GM23338 (cell line): ENCODE results near the gene OR4D2. TPM values are rescaled to one million over a fixed set of nuclear protein-coding genes. Genes with fewer than 3 reads are reported as not detected.

Experiments used
- ATAC-seq: fragments of 200-7000 bp; cut with Tn5 transposase; 3 replicates; pipeline ENCODE4 v1.9.1; 2020
- DNase-seq: peaks from one replicate; pipeline ENCODE4 v3.0.0-alpha.2; 2015; ENCODE audit warnings: low spot score
- H2AFZ ChIP-seq: fragments of 200-600 bp; sonication (generic); 2 replicates; pipeline ENCODE4 v1.8.0; 2016; ENCODE audit warnings: antibody characterized with exemption, mild to moderate bottlenecking, moderate library complexity
- H3F3A ChIP-seq: fragments of 200-600 bp; sonication (generic); replicated peaks from 2 replicates; pipeline ENCODE4 v1.8.0; 2017; ENCODE audit warnings: antibody characterized with exemption, mixed run types, low read depth
- H3K27ac ChIP-seq: fragments of 200-600 bp; sonication (generic); 2 replicates; pipeline ENCODE4 v1.6.1; 2016; ENCODE audit warnings: low read depth
- H3K27me3 ChIP-seq: fragments of 200-600 bp; sonication (generic); 2 replicates; pipeline ENCODE4 v1.8.0; 2016; ENCODE audit warnings: mild to moderate bottlenecking, mixed run types, moderate library complexity; ENCODE audit not compliant: insufficient read depth
- H3K36me3 ChIP-seq: fragments of 200-600 bp; sonication (generic); 2 replicates; pipeline ENCODE4 v1.8.0; 2016; ENCODE audit warnings: mild to moderate bottlenecking; ENCODE audit not compliant: insufficient read depth
- H3K4me1 ChIP-seq: fragments of 200-600 bp; sonication (generic); 2 replicates; pipeline ENCODE4 v1.8.0; 2016; ENCODE audit warnings: mild to moderate bottlenecking, moderate library complexity; ENCODE audit not compliant: insufficient read depth
- H3K4me2 ChIP-seq: fragments of 200-600 bp; sonication (generic); 2 replicates; pipeline ENCODE4 v1.7.1; 2017; ENCODE audit warnings: mixed run types
- H3K4me3 ChIP-seq: fragments of 200-600 bp; sonication (generic); 2 replicates; pipeline ENCODE4 v1.6.1; 2016; ENCODE audit warnings: mixed run types
- H3K79me2 ChIP-seq: fragments of 200-600 bp; sonication (generic); replicated peaks from 2 replicates; pipeline ENCODE4 v1.8.0; 2017; ENCODE audit warnings: mild to moderate bottlenecking; ENCODE audit not compliant: insufficient read depth
- H3K9me2 ChIP-seq: fragments of 200-600 bp; sonication (generic); 2 replicates; pipeline ENCODE4 v1.8.0; 2017; ENCODE audit not compliant: insufficient read depth
- H4K20me1 ChIP-seq: fragments of 200-600 bp; sonication (generic); replicated peaks from 2 replicates; pipeline ENCODE4 v1.8.0; 2017; ENCODE audit warnings: mild to moderate bottlenecking; ENCODE audit not compliant: insufficient read depth
- H3K27ac Mint-ChIP-seq: 2 replicates; pipeline ENCODE4 v1.8.0; 2020; ENCODE audit warnings: inconsistent platforms, mild to moderate bottlenecking, moderate library complexity, mixed read lengths
- H3K27me3 Mint-ChIP-seq: 3 replicates; pipeline ENCODE4 v1.8.0; 2022; ENCODE audit warnings: low read depth, mild to moderate bottlenecking, moderate library complexity, mixed read lengths, inconsistent platforms; ENCODE audit not compliant: insufficient read depth, poor library complexity
- H3K36me3 Mint-ChIP-seq: 3 replicates; pipeline ENCODE4 v1.8.0; 2021; ENCODE audit warnings: low read depth, mild to moderate bottlenecking, inconsistent platforms, moderate library complexity, mixed read lengths
- H3K4me1 Mint-ChIP-seq: 3 replicates; pipeline ENCODE4 v1.8.0; 2020; ENCODE audit warnings: mild to moderate bottlenecking, inconsistent platforms, mixed read lengths
- H3K4me3 Mint-ChIP-seq: 3 replicates; pipeline ENCODE4 v1.8.0; 2021; ENCODE audit warnings: moderate library complexity, mild to moderate bottlenecking, inconsistent platforms, mixed read lengths
- H3K9me3 Mint-ChIP-seq: 3 replicates; pipeline ENCODE4 v1.8.0; 2020; ENCODE audit warnings: moderate library complexity, mild to moderate bottlenecking, inconsistent platforms, mixed read lengths
- CREB1 ChIP-seq: fragments of 250-450 bp; sonication (Bioruptor Pico); IDR thresholded peaks from 2 replicates; pipeline ENCODE4 v1.5.0; 2020; ENCODE audit warnings: low read depth, mild to moderate bottlenecking, moderate library complexity
- CTCF ChIP-seq, 2 experiments: fragments of 200-600 bp in 1 of 2; sonication (generic) in 1 of 2; conservative IDR thresholded peaks; 2 replicates each; pipeline versions ENCODE4 v1.5.1 to v1.6.1; 2016 to 2017; ENCODE audit warnings: antibody characterized with exemption in 2 of 2, low read depth in 2 of 2, mild to moderate bottlenecking in 2 of 2, moderate library complexity in 1 of 2
- EZH2phosphoT487 ChIP-seq: fragments of 200-600 bp; sonication (generic); IDR thresholded peaks from one replicate; pipeline ENCODE4 v1.8.1; 2018; ENCODE audit warnings: antibody characterized with exemption; ENCODE audit not compliant: unreplicated experiment
- NANOG ChIP-seq: IDR thresholded peaks from 2 replicates; pipeline ENCODE4 v1.6.1; 2016; ENCODE audit warnings: antibody characterized with exemption, borderline replicate concordance
- POLR2AphosphoS5 ChIP-seq: IDR thresholded peaks from 2 replicates; pipeline ENCODE4 v1.6.1; 2016; ENCODE audit warnings: antibody characterized with exemption, low read depth
- ZNF331 ChIP-seq: fragments of 250-450 bp; sonication (Bioruptor Pico); IDR thresholded peaks from 2 replicates; pipeline ENCODE4 v1.5.0; 2020; ENCODE audit warnings: low read depth, mild to moderate bottlenecking, moderate library complexity
- polyA plus RNA-seq: library from polyadenylated mRNA; unstranded; fragments of >200 nt; fragmentation: Nextera tagmentation; extraction: Ambion mirVana; gene quantifications from 2 replicates; pipeline ENCODE4 v1.2.1, GENCODE V29; 2016
- total RNA-seq: library from RNA; depleted of rRNA; stranded (reverse); fragments of >200 nt; shearing (Covaris generic); gene quantifications from 2 replicates; pipeline ENCODE4 v1.2.3, GENCODE V29; 2014
- TF ChIP-seq, protein P1 (sequence below): IDR thresholded peaks from 2 replicates; pipeline ENCODE4 v1.6.1; 2016; ENCODE audit warnings: antibody characterized with exemption
- TF ChIP-seq, protein P2 (sequence below): IDR thresholded peaks from one replicate; pipeline ENCODE4 v1.6.1; 2018; ENCODE audit warnings: antibody characterized with exemption; ENCODE audit not compliant: unreplicated experiment
- TF ChIP-seq, protein P3 (sequence below): fragments of 250-450 bp; sonication (Bioruptor Pico); IDR thresholded peaks from 2 replicates; pipeline ENCODE4 v1.5.0; 2020; ENCODE audit warnings: mild to moderate bottlenecking, moderate library complexity

Gene OR4D2
- total and polyA plus RNA-seq, 2 experiments from 2014 or later = not detected

DNA sequence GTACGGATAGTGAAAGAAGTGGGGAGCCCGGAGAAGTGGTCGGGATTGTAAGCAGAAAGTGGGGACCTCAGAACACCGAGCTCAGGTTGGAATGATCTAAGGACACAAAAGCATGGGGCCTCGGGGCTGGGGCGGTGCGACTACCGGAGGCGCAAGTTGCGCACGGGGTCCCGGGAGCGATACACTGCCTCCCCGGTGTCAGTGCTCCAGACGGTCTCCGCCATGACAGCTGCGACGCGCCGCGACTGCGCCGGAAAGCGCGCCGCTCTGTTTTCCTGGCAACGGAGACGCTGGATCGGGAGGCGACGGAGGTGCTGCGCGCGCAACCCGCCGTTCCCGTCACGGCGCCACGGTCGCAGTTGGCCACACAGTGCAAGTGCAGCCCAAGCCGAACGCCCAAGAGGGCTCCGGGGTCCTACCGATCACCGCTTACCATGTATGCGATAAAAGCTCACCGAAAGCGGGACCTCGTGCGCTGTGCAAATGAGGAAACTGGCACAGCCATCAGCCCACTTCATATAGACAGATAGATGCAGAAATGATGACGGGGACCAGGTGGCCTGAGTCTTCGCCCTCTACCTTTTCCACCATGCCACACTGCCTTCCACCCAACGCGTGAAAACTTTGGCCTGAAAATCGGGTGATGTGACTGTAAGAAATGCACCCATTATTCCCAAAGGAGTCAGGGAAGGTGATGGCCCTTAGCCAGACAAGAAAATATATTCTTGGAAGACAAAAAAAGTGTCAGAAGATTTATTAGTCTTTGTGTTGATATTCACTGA, 52.4 kb downstream of the OR4D2 start, which contains the start of gene MKS1:
Gene MKS1 (minus strand): TSS at position 249 of the 782 bp plus-strand sequence. CDS start 25 bp downstream, at position 224.
- Histone ChIP-seq H4K20me1 (no peaks in the 10 kb centered on the region), H3K4me1 (peaks cover 8% of the 10 kb centered on the region), H3K4me2 (peak within 1 kb of the TSS; percentile 97), H3K4me3 (peak within 1 kb of the TSS; percentile 86), H3K27ac (peak within 1 kb of the TSS; percentile 90), H3K36me3 (no peaks in the 10 kb centered on the region), H3F3A (0 out of 2 replicates have a peak, but pooled peaks cover 3% of the 10 kb centered on the region), H3K9me2 (no peaks in the 10 kb centered on the region), H3K27me3 (no peaks in the 10 kb centered on the region; the same call in 1 of the 2 replicates), H2AFZ (peak within 1 kb of the TSS; percentile 99), H3K79me2 (no peaks in the 10 kb centered on the region)
- Mint-ChIP-seq H3K4me3 (peak within 1 kb of the TSS; percentile 97), H3K27me3 (peaks cover 9% of the 10 kb centered on the region), H3K27ac (peak within 1 kb of the TSS; percentile 92), H3K36me3 (peaks cover 12% of the 10 kb centered on the region), H3K9me3 (no peaks in the 10 kb centered on the region), H3K4me1 (peaks cover 4% of the 10 kb centered on the region; the same call in 2 of the 3 replicates)
- TF ChIP-seq, protein P1, sequence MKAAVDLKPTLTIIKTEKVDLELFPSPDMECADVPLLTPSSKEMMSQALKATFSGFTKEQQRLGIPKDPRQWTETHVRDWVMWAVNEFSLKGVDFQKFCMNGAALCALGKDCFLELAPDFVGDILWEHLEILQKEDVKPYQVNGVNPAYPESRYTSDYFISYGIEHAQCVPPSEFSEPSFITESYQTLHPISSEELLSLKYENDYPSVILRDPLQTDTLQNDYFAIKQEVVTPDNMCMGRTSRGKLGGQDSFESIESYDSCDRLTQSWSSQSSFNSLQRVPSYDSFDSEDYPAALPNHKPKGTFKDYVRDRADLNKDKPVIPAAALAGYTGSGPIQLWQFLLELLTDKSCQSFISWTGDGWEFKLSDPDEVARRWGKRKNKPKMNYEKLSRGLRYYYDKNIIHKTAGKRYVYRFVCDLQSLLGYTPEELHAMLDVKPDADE = peak; percentile 73
- TF ChIP-seq CTCF (conservative IDR thresholded peaks at IDR 0.05; ENCODE audit: low read depth in 2 of 2) (peak; percentile 37 to 55; a peak in 2 of 4 replicates), POLR2AphosphoS5 (peak; percentile 62), NANOG (no peak), CREB1 (CRISPR knock-in tag) (peak; percentile 86), EZH2phosphoT487 (no peak), ZNF331 (CRISPR knock-in tag) (no peak)
- TF ChIP-seq, protein P2, sequence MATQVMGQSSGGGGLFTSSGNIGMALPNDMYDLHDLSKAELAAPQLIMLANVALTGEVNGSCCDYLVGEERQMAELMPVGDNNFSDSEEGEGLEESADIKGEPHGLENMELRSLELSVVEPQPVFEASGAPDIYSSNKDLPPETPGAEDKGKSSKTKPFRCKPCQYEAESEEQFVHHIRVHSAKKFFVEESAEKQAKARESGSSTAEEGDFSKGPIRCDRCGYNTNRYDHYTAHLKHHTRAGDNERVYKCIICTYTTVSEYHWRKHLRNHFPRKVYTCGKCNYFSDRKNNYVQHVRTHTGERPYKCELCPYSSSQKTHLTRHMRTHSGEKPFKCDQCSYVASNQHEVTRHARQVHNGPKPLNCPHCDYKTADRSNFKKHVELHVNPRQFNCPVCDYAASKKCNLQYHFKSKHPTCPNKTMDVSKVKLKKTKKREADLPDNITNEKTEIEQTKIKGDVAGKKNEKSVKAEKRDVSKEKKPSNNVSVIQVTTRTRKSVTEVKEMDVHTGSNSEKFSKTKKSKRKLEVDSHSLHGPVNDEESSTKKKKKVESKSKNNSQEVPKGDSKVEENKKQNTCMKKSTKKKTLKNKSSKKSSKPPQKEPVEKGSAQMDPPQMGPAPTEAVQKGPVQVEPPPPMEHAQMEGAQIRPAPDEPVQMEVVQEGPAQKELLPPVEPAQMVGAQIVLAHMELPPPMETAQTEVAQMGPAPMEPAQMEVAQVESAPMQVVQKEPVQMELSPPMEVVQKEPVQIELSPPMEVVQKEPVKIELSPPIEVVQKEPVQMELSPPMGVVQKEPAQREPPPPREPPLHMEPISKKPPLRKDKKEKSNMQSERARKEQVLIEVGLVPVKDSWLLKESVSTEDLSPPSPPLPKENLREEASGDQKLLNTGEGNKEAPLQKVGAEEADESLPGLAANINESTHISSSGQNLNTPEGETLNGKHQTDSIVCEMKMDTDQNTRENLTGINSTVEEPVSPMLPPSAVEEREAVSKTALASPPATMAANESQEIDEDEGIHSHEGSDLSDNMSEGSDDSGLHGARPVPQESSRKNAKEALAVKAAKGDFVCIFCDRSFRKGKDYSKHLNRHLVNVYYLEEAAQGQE = no peak
- TF ChIP-seq, protein P3, sequence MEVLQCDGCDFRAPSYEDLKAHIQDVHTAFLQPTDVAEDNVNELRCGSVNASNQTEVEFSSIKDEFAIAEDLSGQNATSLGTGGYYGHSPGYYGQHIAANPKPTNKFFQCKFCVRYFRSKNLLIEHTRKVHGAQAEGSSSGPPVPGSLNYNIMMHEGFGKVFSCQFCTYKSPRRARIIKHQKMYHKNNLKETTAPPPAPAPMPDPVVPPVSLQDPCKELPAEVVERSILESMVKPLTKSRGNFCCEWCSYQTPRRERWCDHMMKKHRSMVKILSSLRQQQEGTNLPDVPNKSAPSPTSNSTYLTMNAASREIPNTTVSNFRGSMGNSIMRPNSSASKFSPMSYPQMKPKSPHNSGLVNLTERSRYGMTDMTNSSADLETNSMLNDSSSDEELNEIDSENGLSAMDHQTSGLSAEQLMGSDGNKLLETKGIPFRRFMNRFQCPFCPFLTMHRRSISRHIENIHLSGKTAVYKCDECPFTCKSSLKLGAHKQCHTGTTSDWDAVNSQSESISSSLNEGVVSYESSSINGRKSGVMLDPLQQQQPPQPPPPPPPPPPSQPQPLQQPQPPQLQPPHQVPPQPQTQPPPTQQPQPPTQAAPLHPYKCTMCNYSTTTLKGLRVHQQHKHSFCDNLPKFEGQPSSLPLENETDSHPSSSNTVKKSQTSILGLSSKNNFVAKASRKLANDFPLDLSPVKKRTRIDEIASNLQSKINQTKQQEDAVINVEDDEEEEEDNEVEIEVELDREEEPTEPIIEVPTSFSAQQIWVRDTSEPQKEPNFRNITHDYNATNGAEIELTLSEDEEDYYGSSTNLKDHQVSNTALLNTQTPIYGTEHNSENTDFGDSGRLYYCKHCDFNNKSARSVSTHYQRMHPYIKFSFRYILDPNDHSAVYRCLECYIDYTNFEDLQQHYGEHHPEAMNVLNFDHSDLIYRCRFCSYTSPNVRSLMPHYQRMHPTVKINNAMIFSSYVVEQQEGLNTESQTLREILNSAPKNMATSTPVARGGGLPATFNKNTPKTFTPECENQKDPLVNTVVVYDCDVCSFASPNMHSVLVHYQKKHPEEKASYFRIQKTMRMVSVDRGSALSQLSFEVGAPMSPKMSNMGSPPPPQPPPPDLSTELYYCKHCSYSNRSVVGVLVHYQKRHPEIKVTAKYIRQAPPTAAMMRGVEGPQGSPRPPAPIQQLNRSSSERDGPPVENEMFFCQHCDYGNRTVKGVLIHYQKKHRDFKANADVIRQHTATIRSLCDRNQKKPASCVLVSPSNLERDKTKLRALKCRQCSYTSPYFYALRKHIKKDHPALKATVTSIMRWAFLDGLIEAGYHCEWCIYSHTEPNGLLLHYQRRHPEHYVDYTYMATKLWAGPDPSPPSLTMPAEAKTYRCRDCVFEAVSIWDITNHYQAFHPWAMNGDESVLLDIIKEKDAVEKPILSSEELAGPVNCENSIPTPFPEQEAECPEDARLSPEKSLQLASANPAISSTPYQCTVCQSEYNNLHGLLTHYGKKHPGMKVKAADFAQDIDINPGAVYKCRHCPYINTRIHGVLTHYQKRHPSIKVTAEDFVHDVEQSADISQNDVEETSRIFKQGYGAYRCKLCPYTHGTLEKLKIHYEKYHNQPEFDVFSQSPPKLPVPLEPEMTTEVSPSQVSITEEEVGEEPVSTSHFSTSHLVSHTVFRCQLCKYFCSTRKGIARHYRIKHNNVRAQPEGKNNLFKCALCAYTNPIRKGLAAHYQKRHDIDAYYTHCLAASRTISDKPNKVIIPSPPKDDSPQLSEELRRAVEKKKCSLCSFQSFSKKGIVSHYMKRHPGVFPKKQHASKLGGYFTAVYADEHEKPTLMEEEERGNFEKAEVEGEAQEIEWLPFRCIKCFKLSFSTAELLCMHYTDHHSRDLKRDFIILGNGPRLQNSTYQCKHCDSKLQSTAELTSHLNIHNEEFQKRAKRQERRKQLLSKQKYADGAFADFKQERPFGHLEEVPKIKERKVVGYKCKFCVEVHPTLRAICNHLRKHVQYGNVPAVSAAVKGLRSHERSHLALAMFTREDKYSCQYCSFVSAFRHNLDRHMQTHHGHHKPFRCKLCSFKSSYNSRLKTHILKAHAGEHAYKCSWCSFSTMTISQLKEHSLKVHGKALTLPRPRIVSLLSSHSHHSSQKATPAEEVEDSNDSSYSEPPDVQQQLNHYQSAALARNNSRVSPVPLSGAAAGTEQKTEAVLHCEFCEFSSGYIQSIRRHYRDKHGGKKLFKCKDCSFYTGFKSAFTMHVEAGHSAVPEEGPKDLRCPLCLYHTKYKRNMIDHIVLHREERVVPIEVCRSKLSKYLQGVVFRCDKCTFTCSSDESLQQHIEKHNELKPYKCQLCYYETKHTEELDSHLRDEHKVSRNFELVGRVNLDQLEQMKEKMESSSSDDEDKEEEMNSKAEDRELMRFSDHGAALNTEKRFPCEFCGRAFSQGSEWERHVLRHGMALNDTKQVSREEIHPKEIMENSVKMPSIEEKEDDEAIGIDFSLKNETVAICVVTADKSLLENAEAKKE = no peak
- ATAC-seq = peak; percentile 99
- DNase-seq = peak; percentile 95
